Measurements from ENCODE around the gene CA10.

Gene CA10

GRCh38 chr17:51751072-51751471, 407.4 kb downstream of the CA10 start:
- Histone ChIP-seq H3K9me2 (replicated peaks; ENCODE audit: low read depth, low read length) (no peaks in the 10 kb centered on the region), H3K9ac (ENCODE audit: low read depth, low read length, poor library complexity, severe bottlenecking) (no peak overlapping the region), H4K20me1 (ENCODE audit: insufficient read depth, low read length, poor library complexity, severe bottlenecking) (no peaks in the 10 kb centered on the region), H3K4me1 (ENCODE audit: insufficient read depth, low read length, poor library complexity, severe bottlenecking) (no peaks in the 10 kb centered on the region), H3K27me3 (ENCODE audit: insufficient read depth, low read length, poor library complexity, severe bottlenecking) (no peaks in the 10 kb centered on the region), H2AFZ (ENCODE audit: low read length) (no peak overlapping the region), H3K36me3 (ENCODE audit: insufficient read depth, low read length) (no peaks in the 10 kb centered on the region), H3K4me3 (ENCODE audit: low read length, poor library complexity, severe bottlenecking) (no peak overlapping the region), H3K9me3 (ENCODE audit: insufficient read depth, low read depth, low read length) (no peaks in the 10 kb centered on the region), H3K4me2 (ENCODE audit: low read depth, low read length, poor library complexity, severe bottlenecking) (no peak overlapping the region), H3K79me2 (ENCODE audit: insufficient read depth, low read length) (no peaks in the 10 kb centered on the region), H3F3A (ENCODE audit: low read depth) (no peaks in the 10 kb centered on the region)
- TF ChIP-seq, protein P1, sequence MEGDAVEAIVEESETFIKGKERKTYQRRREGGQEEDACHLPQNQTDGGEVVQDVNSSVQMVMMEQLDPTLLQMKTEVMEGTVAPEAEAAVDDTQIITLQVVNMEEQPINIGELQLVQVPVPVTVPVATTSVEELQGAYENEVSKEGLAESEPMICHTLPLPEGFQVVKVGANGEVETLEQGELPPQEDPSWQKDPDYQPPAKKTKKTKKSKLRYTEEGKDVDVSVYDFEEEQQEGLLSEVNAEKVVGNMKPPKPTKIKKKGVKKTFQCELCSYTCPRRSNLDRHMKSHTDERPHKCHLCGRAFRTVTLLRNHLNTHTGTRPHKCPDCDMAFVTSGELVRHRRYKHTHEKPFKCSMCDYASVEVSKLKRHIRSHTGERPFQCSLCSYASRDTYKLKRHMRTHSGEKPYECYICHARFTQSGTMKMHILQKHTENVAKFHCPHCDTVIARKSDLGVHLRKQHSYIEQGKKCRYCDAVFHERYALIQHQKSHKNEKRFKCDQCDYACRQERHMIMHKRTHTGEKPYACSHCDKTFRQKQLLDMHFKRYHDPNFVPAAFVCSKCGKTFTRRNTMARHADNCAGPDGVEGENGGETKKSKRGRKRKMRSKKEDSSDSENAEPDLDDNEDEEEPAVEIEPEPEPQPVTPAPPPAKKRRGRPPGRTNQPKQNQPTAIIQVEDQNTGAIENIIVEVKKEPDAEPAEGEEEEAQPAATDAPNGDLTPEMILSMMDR (conservative IDR thresholded peaks at IDR 0.05; ENCODE audit: low read length), result no peak
- no peak for TF ChIP-seq EZH2phosphoT487 (IDR thresholded peaks at IDR 0.05; ENCODE audit: borderline replicate concordance)

DNA sequence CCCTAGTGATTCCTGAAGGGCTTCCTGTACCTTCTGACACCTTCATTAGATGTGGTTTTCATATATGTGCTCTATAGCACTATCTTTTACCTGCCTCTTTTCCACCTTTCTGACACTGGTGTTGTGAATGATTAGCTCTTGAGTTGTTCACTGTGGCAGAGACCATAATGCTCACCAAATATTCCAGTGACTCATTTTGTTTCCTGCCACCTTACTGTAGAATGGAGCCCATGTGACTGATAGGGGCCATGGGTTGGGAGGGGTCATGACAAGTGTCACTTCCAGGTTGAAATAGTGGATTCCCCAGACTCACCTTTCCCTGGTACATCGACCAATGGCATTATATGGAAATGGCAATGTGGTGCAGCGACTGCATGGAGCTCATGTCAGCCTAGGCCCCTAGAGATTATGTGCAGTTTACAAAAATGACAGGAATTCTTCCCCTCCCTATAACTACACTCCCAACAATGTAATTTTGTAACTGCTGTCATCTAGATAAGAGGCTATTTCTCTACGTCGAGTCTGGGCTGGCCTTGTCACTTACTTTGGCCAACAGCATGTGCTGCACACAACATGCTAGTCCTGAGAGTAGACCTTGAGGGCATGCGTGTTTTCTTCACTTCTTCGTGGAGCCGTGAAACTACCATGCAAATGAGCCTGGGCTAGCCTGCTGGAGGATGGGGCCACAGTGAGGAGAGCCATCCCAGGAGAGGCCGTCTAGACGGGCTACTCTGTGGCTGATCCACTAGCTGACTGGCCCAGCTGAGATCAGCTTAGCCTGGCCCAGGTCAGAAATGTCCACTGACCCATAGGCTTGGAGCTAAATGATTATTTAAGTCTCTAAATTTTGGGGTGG, 409.5 kb downstream of the CA10 start:
- Histone ChIP-seq H3K9me2 (replicated peaks; ENCODE audit: low read depth, low read length) (no peaks in the 10 kb centered on the region), H2AFZ (ENCODE audit: low read length) (no peak overlapping the region), H4K20me1 (ENCODE audit: insufficient read depth, low read length, poor library complexity, severe bottlenecking) (no peaks in the 10 kb centered on the region), H3F3A (ENCODE audit: low read depth) (no peaks in the 10 kb centered on the region), H3K9ac (ENCODE audit: low read depth, low read length, poor library complexity, severe bottlenecking) (no peak overlapping the region), H3K4me1 (ENCODE audit: insufficient read depth, low read length, poor library complexity, severe bottlenecking) (no peaks in the 10 kb centered on the region), H3K4me2 (ENCODE audit: low read depth, low read length, poor library complexity, severe bottlenecking) (no peak overlapping the region), H3K4me3 (ENCODE audit: low read length, poor library complexity, severe bottlenecking) (no peak overlapping the region), H3K9me3 (ENCODE audit: insufficient read depth, low read depth, low read length) (no peaks in the 10 kb centered on the region), H3K79me2 (ENCODE audit: insufficient read depth, low read length) (no peaks in the 10 kb centered on the region), H3K27me3 (ENCODE audit: insufficient read depth, low read length, poor library complexity, severe bottlenecking) (no peaks in the 10 kb centered on the region), H3K36me3 (ENCODE audit: insufficient read depth, low read length) (no peaks in the 10 kb centered on the region)
- TF ChIP-seq EZH2phosphoT487 (IDR thresholded peaks at IDR 0.05; ENCODE audit: borderline replicate concordance), result no peak
- TF ChIP-seq, protein P1 (conservative IDR thresholded peaks at IDR 0.05; ENCODE audit: low read length), result no peak

GRCh38 chr17:51746421-51746820, 412.1 kb downstream of the CA10 start:
- no peaks in the 10 kb centered on the region for H3K36me3 ChIP-seq (ENCODE audit: insufficient read depth, low read length)
- H3K9me2 ChIP-seq (replicated peaks; ENCODE audit: low read depth, low read length), result no peaks in the 10 kb centered on the region
- H3K9me3 ChIP-seq (ENCODE audit: insufficient read depth, low read depth, low read length), result no peaks in the 10 kb centered on the region
- TF ChIP-seq, protein P1 (conservative IDR thresholded peaks at IDR 0.05; ENCODE audit: low read length), result no peak
- TF ChIP-seq EZH2phosphoT487 (IDR thresholded peaks at IDR 0.05; ENCODE audit: borderline replicate concordance), result no peak
- H3K79me2 ChIP-seq (ENCODE audit: insufficient read depth, low read length), result no peaks in the 10 kb centered on the region
- H3K4me3 ChIP-seq (ENCODE audit: low read length, poor library complexity, severe bottlenecking), result no peak overlapping the region
- no peaks in the 10 kb centered on the region for H3F3A ChIP-seq (ENCODE audit: low read depth)
- H2AFZ ChIP-seq (ENCODE audit: low read length), result no peak overlapping the region
- H3K4me2 ChIP-seq (ENCODE audit: low read depth, low read length, poor library complexity, severe bottlenecking), result no peak overlapping the region
- no peak overlapping the region for H3K9ac ChIP-seq (ENCODE audit: low read depth, low read length, poor library complexity, severe bottlenecking)
- no peaks in the 10 kb centered on the region for H4K20me1 ChIP-seq (ENCODE audit: insufficient read depth, low read length, poor library complexity, severe bottlenecking)
- H3K4me1 ChIP-seq (ENCODE audit: insufficient read depth, low read length, poor library complexity, severe bottlenecking), result no peaks in the 10 kb centered on the region
- H3K27me3 ChIP-seq (ENCODE audit: insufficient read depth, low read length, poor library complexity, severe bottlenecking), result no peaks in the 10 kb centered on the region
